ENCODE data around the gene CX3CL1. TPM values are rescaled to one million over a fixed set of nuclear protein-coding genes. Genes with fewer than 3 reads are reported as not detected.
"Not testable (repeated sequence)": the region's sequence is repeated elsewhere in the genome, so short reads cannot be mapped to it uniquely, and the experiment has no call there.

CX3CL1 gene
- polyA plus RNA-seq, 1 experiment: 0.02 TPM

DNA sequence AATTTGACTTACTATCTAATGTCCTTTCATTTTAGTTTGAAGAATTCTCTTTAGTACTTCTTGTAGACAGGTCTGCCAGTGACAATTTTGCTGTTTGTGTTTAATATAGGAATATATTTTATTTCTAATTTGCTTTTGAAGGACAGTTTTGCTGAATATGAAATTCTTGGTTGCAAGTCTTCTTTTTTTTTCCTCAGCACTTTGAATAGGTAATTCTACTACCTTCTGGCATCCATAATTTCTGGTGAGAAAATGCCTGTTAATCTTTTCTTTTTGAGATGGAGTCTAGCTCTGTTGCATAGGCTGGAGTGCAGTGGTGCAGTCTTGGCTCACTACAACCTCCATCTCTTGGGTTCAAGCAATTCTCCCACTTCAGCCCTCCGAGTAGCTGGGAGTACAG lies 38.9 kb upstream of the CX3CL1 start:
- TF ChIP-seq, protein P1, sequence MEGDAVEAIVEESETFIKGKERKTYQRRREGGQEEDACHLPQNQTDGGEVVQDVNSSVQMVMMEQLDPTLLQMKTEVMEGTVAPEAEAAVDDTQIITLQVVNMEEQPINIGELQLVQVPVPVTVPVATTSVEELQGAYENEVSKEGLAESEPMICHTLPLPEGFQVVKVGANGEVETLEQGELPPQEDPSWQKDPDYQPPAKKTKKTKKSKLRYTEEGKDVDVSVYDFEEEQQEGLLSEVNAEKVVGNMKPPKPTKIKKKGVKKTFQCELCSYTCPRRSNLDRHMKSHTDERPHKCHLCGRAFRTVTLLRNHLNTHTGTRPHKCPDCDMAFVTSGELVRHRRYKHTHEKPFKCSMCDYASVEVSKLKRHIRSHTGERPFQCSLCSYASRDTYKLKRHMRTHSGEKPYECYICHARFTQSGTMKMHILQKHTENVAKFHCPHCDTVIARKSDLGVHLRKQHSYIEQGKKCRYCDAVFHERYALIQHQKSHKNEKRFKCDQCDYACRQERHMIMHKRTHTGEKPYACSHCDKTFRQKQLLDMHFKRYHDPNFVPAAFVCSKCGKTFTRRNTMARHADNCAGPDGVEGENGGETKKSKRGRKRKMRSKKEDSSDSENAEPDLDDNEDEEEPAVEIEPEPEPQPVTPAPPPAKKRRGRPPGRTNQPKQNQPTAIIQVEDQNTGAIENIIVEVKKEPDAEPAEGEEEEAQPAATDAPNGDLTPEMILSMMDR (IDR thresholded peaks at IDR 0.05; ENCODE audit: insufficient read depth, low read depth, low read length): no peak
- Histone ChIP-seq H3K4me3 (ENCODE audit: low read depth, low read length) (no peak overlapping the region), H3K36me3 (ENCODE audit: control insufficient read depth, insufficient read depth, low read length) (no peaks in the 10 kb centered on the region), H3K27me3 (ENCODE audit: control insufficient read depth, insufficient read depth, low read length) (peaks cover 15% of the 10 kb centered on the region)
- no peak for DNase-seq (ENCODE audit: low read depth)
- POLR2A ChIA-PET: no interaction called here
- CTCF ChIA-PET: interaction anchor here (1.2 to 1.5 kb wide), 3 partner anchors 15 to 33 kb away, joined by 3 to 4 read pairs (median 4); no protein-coding TSS in a partner anchor

DNA sequence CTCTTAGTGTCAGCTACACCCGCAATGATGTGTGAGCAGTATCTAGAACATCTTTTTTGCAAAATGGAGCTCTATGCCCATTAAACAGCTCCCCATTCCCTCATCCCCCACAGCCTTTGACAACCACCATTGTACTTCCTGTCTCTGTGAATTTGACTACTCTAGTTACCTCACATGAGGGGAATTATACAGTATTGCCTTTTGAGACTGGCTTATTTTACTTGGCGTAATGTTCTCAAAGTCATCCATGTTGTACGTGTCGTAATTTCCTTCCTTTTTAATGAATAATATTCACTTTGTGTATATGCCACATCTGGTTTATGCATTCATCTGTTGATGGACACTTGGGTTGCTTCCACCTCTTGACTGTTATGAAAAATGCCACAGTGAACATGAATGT lies 36.9 kb upstream of the CX3CL1 start:
- ChIA-PET POLR2A (no interaction called here), CTCF (interaction anchor here (1.0 kb wide), 1 partner anchor 87 kb away, joined by 6 read pairs; no protein-coding TSS in a partner anchor)
- TF ChIP-seq, protein P1 (IDR thresholded peaks at IDR 0.05; ENCODE audit: insufficient read depth, low read depth, low read length): no peak
- Histone ChIP-seq H3K27me3 (ENCODE audit: control insufficient read depth, insufficient read depth, low read length) (peaks cover 20% of the 10 kb centered on the region), H3K4me3 (ENCODE audit: low read depth, low read length) (no peak overlapping the region), H3K36me3 (ENCODE audit: control insufficient read depth, insufficient read depth, low read length) (no peaks in the 10 kb centered on the region)
- DNase-seq (ENCODE audit: low read depth): no peak

DNA sequence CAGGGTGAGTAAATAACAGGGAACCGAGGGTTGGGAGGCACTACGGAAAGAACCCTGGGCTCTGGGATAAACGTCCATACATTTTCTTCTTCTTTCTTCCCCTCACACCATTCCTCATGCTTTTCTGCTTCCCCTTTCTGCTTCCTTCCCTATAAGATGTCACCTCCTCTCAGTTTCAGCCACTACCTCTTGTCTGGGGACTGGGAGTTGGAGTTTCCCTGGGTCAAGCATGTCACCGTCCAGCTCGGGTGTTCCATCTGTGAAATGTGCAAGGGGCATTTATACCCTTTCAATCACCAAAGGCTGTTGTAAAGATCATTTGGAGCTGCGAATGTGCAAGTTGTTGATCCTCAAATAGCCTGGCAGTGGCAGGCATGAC lies 31.2 kb upstream of the CX3CL1 start:
- no peaks in the 10 kb centered on the region for H3K36me3 ChIP-seq (ENCODE audit: control insufficient read depth, insufficient read depth, low read length)
- TF ChIP-seq, protein P1 (IDR thresholded peaks at IDR 0.05; ENCODE audit: insufficient read depth, low read depth, low read length): no peak
- ChIA-PET POLR2A (no interaction called here), CTCF (interaction anchor here (1.7 to 2.3 kb wide), 2 partner anchors 40 to 75 kb away, joined by 8 read pairs; no protein-coding TSS in a partner anchor)
- H3K27me3 ChIP-seq (ENCODE audit: control insufficient read depth, insufficient read depth, low read length): peaks cover 17% of the 10 kb centered on the region
- H3K4me3 ChIP-seq (ENCODE audit: low read depth, low read length): no peak overlapping the region
- no peak for DNase-seq (ENCODE audit: low read depth)

DNA sequence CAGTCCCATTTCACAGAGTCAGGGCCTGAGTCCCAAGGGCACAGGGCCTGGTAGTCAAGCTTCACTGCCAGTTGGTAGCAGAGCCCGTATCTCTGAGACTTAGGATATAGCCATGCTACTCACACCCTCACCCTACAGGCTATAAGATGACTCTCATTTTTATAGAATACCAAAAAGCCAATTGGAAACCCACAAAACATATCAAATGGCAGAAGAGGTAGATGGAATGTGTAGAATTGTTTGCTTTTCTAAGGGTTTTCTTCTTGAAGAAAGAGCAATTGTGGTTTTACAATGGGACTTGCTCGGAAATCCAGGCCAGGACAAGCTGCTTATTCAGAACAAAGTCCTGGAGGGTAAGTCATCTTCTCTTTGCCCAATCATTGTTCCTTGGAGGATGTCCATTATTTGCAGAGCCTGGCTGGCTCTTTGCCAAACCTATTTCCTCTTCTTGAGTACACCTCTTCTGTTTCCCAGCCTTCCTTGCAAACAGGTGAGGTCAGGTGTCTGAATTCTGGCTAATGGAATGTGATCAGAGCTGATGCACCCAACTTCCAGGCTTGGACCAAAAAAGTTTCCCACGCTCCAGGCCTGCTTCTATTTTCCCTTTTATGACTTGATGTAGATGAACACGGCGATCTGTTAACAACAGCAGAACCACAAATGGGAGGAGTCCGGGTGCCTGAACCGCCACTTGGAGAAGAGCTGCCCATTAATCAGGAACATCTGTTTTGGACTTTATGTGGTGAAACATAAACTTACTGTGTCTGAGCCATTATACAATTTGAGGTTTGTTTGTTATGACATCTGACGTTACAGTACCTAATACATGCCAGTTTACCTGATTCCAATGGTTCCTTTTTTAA lies 30.6 kb upstream of the CX3CL1 start:
- TF ChIP-seq, protein P1 (IDR thresholded peaks at IDR 0.05; ENCODE audit: insufficient read depth, low read depth, low read length): no peak
- CTCF ChIA-PET: interaction anchor here (1.0 to 2.3 kb wide), 4 partner anchors 41 to 77 kb away, joined by 3 to 8 read pairs (median 6); no protein-coding TSS in a partner anchor
- Histone ChIP-seq H3K36me3 (ENCODE audit: control insufficient read depth, insufficient read depth, low read length) (no peaks in the 10 kb centered on the region), H3K4me3 (ENCODE audit: low read depth, low read length) (no peak overlapping the region), H3K27me3 (ENCODE audit: control insufficient read depth, insufficient read depth, low read length) (peaks cover 19% of the 10 kb centered on the region)
- POLR2A ChIA-PET: no interaction called here
- DNase-seq (ENCODE audit: low read depth): peak; percentile 81

DNA sequence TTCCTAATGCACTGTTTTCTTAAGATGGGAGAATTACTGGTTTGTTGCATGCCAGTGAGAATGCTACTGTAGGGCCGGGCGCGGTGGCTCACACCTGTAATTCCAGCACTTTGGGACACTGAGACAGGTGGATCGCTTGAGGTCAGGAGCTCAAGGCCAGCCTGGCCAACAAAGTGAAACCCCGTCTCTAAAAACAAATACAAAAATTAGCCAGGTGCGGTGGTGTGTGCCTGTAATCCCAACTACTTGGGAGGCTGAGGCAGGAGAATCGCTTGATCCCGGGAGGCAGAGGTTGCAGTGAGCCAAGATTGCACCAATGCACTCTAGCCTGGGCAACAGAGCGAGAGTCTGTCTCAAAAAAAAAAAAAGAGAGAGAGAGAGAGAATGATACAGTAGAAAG lies 29.7 kb upstream of the CX3CL1 start:
- POLR2A ChIA-PET; DNase-seq (ENCODE audit: low read depth); H3K4me3 ChIP-seq (ENCODE audit: low read depth, low read length); H3K36me3 ChIP-seq (ENCODE audit: control insufficient read depth, insufficient read depth, low read length): not testable (repeated sequence)
- peaks cover 21% of the 10 kb centered on the region for H3K27me3 ChIP-seq (ENCODE audit: control insufficient read depth, insufficient read depth, low read length)
- CTCF ChIA-PET: interaction anchor here (1.0 to 2.3 kb wide), 4 partner anchors 42 to 77 kb away, joined by 3 to 8 read pairs (median 6); no protein-coding TSS in a partner anchor

Measured in BJ (cell line).